NCI-H82 (cell line): ENCODE data around the gene ARTN.

Source experiments
- DNase-seq: peaks from one replicate; lab custom pipeline; 2025; lab: John Stamatoyannopoulos, UW

Gene ARTN

DNA sequence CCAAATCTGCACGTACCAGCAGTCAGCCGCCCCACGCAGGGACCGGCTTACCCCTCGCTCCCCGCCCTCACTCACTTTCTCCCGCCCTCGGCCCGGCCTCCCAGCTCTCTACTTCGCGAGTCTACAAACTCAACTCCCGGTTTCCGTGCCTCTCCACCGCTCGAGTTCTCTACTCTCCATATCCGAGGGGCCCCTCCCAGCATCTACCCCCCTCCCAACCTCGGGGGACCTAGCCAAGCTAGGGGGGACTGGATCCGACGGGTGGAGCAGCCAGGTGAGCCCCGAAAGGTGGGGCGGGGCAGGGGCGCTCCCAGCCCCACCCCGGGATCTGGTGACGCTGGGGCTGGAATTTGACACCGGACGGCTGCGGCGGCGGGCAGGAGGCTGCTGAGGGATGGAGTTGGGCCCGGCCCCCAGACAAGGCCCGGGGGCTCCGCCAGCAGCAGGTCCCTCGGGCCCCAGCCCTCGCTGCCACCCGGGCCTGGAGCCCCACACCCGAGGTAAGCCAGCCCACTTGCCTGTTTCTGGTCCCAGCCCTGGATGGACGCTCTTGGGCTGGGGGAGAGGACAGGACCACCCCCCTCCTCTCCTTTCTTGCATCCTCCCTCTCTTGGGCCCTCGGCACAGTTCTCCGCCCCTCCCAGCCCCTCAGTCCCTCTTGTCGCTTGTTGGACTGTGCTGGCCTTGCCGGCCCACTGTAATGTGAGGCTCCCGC, at the start of gene ARTN:
Gene ARTN, plus strand, starts transcription at position 416 of the 715 bp plus-strand sequence. CDS start 1,856 bp downstream, outside the sequence.
- no peak for DNase-seq

- no peak for DNase-seq
Measured at GRCh38 chr1:43885279-43885801, 48.3 kb upstream of the ARTN start.

GRCh38 chr1:43887748-43888147, 45.9 kb upstream of the ARTN start:
- DNase-seq, result no peak

DNA sequence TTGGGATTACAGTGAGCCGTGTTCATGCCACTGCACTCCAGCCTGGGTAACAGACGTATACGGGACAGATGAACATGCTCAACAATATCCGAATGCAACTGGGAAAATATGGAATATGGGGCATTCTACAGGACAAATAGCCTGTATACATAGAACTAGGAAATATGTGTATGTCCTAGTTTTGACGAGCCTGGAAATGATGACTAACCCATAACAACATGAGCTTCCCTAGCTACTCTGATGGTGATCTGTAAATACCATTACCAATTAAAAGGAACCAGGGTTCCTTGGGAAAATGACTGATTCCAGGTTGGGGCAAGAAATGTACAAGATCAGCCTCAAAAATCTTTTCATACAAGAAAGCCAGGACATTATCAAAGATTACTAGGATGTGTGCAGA, 42.8 kb upstream of the ARTN start:
- DNase-seq, result no peak

DNA sequence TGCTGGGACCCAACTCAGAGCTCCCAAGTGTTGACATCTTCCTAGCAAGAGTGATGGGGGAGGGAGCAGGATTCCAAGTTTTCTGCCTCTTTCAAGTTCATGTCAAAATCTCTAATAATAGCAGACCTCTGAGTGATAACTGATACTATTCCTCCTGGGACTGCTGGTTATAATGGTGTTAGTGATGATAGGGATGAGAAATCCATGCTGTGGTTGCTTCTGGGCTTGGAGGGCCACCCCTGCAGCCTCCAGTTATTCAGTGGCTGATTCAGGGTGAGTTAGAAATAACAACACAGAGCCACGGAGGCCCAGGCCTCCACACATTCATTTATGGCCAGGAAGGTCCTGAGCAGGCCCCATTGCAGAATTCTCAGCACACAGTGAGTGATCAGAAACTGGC, 40.6 kb upstream of the ARTN start:
- DNase-seq, result no peak

DNA sequence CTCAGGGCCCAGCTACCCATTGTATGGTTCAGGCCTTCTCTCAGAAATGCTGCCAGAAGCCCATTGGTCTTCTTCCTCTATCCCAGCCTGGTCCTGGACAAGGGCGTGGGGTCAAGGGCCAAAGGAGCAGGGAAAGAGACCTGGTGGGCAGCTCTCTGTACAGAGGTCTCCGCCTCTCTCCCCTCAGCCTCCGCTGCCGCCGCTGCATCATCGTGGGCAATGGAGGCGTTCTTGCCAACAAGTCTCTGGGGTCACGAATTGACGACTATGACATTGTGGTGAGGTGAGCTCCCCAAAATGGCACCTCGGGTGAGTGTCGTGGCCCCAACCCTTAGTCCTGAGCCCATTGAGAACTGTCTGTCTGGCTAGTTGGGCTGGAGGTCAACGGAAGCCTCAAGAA, 34.6 kb upstream of the ARTN start:
- no peak for DNase-seq

GRCh38 chr1:43900386-43900785, 33.2 kb upstream of the ARTN start:
- DNase-seq, result peak; percentile 23

DNA sequence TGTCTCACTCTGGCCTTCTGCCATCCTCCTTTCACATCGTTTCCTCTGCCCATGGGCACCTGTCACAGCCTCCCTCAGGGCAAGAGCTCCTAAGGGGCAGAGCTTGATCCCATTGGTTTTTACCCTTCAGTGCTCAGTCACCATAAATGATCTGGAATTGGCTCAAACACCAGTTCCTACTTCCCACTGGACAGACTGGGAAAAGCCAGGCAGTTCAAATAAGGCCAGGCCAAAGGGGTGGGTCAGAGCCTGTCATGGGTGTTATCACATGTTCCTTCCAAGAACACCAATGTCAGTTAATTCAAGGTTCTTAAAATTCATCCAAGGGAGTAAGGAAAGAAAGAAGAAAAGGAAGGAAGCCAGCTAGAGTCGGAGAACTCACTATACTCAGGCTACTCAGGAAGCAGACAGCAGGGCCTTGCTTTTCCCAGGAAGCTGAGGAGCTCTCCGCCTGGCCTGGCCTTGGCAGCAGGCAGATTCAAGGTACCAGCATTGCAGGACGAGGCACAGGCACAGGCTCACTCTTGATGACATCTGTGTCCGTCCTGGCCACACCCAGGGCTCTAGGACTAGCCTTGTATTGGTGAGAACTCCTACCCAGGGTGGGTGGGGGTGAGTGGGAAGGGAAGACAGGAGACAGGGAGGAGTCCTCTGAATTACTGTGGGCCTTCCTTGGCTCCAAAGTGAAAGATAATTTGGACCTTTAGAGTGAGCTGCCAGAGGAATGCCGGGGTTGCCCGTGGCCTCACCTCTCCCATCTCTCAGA, 32.2 kb upstream of the ARTN start:
- no peak for DNase-seq

DNA sequence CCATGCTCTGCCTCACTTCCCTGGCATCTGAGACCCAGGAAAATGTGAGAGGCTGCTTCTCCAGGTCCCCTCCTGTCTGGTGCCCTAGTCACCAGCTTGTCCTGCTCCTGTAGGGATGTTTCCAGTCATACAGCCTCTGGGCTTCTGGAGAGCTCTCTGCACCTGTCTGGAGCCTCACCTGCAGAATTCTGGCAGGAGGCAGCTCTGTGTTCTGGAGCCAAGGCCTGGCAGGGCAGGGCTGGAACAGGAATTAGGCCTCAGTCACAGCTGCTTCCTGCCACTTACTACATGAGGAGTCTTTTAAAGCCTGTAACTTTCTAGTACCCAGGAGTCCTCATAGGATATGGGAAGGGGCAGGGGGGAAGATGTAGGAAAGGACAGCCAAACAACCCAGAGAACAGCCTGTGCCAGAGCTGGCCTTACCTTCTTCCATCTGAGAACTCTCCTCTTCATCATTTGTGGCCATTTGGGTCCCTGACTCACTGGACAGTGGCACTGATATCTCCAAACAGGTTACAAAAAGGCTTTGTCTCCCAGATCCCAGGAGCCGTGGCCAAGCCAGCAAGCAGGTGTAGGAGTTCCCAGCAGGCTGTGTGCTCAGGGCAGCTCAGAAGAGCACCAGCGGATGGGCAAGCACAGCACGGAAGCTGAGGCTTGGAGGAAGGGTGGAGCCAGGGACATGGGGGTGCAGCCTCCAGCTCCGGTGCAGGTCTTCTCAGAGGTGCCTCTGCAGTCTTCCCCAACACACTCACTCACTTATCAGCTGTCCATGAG, 31.4 kb upstream of the ARTN start:
- DNase-seq, result no peak

GRCh38 chr1:43904660-43905551, 28.7 kb upstream of the ARTN start:
- no peak for DNase-seq

- DNase-seq, result no peak
Measured at GRCh38 chr1:43908226-43908625, 25.4 kb upstream of the ARTN start.

GRCh38 chr1:43908858-43909257, 24.7 kb upstream of the ARTN start:
- DNase-seq, result peak; percentile 65

GRCh38 chr1:43910343-43910742, 23.3 kb upstream of the ARTN start:
- no peak for DNase-seq

DNA sequence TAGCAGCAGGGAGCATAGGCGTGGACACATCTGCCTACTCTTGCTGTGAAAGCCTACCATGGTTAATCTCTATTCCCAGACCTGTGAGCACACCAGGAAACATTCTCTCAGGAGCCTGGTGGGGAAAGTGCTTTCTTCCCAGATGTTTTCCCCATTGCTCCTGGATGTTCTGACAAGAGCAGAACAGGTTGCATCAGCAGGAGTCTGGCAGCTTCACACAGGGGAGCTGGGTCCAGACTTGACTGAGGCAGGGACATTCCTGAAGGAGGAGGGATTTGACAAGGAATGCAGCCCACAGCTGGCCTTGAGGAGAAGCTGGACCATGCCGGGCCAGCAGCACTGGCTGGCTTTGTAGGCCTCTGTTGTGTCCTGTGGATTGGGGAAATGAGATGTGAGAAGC, 21.0 kb upstream of the ARTN start:
- DNase-seq, result peak; percentile 49

- peak; percentile 96 for DNase-seq
Measured at GRCh38 chr1:43913051-43913501, 20.5 kb upstream of the ARTN start.

- peak; percentile 52 for DNase-seq
Measured at GRCh38 chr1:43913666-43914360, 19.8 kb upstream of the ARTN start.

- no peak for DNase-seq
Measured at GRCh38 chr1:43914576-43915525, 18.8 kb upstream of the ARTN start.

GRCh38 chr1:43919906-43920305, 13.7 kb upstream of the ARTN start:
- no peak for DNase-seq

DNA sequence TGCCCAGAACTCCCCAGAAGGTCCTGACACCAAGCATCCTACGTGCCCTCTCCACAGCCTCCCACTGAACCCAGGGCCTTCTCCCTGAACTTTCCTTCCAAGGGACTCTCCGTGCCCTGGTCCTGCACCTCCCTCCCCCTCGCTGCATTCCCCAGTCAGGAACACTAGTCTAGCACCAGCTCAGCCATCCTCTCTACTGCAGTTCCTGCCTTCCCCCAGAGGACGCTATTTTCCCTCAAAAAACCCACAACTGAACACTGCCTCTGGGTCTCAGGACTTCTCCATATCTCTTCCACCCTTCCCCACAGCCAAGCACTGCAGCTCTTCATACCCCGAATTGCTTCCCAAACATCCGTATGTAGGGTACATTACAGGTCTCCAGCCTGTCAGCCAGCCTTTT, 12.6 kb upstream of the ARTN start:
- DNase-seq, result no peak

GRCh38 chr1:43924516-43924915, 9.1 kb upstream of the ARTN start:
- peak; percentile 88 for DNase-seq
